ENCODE measurements around the gene MYO16.

The MYO16 gene

DNA sequence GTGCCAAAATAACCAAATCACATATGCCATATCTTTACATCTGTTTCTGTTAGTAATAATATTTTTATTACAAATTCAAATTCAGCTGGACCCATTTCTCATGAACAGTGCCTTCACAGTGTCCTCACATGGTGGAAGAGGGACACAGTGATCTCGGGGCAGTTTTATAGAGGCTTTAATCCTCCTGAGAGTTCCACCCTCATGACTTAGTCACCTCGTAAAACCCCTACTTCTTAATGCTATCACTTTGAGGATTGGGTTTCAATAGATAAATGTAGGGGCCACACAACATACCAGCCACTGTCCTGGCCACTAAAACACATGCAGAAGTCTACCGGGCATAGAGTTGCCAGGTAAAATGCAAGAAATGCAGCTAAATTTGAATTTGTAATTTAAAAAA lies 201.5 kb downstream of the MYO16 start:
- TF ChIP-seq, protein P1, sequence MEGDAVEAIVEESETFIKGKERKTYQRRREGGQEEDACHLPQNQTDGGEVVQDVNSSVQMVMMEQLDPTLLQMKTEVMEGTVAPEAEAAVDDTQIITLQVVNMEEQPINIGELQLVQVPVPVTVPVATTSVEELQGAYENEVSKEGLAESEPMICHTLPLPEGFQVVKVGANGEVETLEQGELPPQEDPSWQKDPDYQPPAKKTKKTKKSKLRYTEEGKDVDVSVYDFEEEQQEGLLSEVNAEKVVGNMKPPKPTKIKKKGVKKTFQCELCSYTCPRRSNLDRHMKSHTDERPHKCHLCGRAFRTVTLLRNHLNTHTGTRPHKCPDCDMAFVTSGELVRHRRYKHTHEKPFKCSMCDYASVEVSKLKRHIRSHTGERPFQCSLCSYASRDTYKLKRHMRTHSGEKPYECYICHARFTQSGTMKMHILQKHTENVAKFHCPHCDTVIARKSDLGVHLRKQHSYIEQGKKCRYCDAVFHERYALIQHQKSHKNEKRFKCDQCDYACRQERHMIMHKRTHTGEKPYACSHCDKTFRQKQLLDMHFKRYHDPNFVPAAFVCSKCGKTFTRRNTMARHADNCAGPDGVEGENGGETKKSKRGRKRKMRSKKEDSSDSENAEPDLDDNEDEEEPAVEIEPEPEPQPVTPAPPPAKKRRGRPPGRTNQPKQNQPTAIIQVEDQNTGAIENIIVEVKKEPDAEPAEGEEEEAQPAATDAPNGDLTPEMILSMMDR (conservative IDR thresholded peaks at IDR 0.05; ENCODE audit: low read depth, low read length), result no peak
- DNase-seq (ENCODE audit: low read depth), result no peak
- no peak overlapping the region for H3K4me3 ChIP-seq (ENCODE audit: low read depth, low read length)

DNA sequence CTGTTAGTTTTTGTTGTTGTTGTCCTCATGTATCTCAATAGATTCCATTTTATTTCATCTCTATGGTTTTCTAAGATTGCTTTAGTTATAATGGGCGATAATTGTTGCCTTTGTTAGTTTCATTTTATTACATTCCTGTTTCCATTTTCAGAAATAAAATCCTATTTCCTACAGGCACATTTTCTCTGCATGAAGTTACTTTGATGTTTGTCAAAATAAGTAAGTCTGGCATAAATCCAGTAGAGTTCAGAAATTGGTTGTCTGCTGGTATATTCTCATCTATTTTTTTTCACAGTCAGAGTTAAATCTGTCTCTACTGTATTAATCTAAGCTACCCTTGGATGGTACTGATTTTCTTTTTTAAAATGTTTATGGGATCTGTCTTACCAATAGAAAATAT lies 204.1 kb downstream of the MYO16 start:
- DNase-seq (ENCODE audit: low read depth), result peak; percentile 19
- TF ChIP-seq, protein P1 (conservative IDR thresholded peaks at IDR 0.05; ENCODE audit: low read depth, low read length), result no peak

DNA sequence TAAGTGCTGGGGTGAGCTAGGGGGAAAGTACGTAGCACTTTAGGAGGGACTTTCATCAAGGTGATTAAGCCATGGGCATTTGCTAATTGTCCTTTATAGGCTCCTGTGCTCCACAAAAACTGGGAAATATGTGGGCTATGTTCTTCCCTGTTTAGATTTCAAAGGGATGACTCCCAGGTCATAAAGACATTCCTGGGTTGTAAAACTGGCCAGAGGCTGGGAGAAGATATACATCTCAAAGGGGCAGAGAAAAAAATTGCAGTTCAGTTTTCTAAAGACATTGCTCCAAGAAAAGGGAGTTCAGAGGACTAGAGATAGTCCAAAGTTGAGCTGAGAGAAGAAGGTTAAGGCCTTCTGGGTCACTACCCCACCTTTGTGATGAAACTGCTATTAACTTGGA lies 204.8 kb downstream of the MYO16 start:
- H3K4me3 ChIP-seq (ENCODE audit: low read depth, low read length), result no peak overlapping the region
- DNase-seq (ENCODE audit: low read depth), result no peak
- TF ChIP-seq, protein P1 (conservative IDR thresholded peaks at IDR 0.05; ENCODE audit: low read depth, low read length), result no peak

More for the DNA sequence above, 204.1 kb downstream of the MYO16 start:
- H3K4me3 ChIP-seq (ENCODE audit: low read depth, low read length), result peak overlapping the region; percentile 6

DNA sequence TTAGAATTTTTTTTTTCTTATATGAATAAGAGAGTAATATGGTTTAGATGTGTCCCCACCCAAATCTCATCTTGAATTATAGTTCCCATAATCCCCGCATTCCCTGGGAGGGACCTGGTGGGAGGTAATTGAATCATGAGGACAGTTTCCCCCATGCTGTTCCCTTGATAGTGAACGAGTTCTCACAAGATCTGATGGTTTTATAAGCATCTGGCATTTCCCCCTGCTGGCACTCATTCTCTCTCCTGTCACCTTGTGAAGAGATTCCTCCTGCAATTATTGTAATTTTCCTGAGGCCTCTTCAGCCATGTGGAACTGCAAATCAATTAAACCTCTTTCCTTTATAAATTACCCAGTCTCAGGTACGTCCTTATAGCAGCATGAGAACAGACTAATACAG lies 205.7 kb downstream of the MYO16 start:
- H3K4me3 ChIP-seq (ENCODE audit: low read depth, low read length), result no peak overlapping the region
- no peak for DNase-seq (ENCODE audit: low read depth)
- TF ChIP-seq, protein P1 (conservative IDR thresholded peaks at IDR 0.05; ENCODE audit: low read depth, low read length), result no peak

DNA sequence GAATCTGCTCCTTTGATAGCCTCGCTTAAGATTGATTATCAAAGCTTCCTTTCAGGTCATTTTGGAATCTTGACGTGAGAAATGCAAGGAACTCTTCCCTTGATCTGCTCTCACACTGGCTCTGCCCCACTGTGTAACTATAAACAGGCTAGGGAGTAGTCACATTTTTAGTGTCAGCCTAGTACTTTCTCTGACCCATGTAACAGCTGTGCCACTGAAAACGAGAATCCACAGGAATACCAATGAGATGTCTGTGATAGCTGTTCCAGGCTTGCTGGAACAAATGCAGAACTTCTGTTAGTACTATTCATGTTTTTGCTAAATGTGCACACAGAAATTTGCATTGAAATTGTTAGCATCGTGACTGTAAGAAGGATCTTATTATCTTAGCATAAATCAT lies 221.3 kb downstream of the MYO16 start:
- TF ChIP-seq, protein P1 (conservative IDR thresholded peaks at IDR 0.05; ENCODE audit: low read depth, low read length), result no peak
- no peak overlapping the region for H3K4me3 ChIP-seq (ENCODE audit: low read depth, low read length)
- DNase-seq (ENCODE audit: low read depth), result no peak

DNA sequence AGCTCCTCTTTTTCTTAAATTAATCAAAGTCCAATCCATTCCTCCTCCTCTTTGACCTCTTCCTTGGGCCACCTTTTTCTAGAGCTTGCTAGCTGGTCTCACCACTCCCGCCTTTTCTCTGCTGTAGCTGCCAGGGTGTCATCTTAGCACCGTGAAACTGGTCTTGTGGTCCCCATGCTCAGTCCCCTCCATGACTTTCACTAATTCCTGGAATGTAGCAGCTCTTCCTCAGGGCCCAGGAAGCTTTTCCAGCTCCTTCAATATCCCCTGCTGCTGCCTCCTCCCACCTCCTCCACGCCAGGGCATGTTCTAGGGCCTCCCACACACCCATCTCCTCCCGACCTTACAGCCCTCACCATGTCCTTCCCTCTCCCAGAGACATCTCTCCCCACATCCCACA lies 222.2 kb downstream of the MYO16 start:
- H3K4me3 ChIP-seq (ENCODE audit: low read depth, low read length), result no peak overlapping the region
- no peak for DNase-seq (ENCODE audit: low read depth)
- TF ChIP-seq, protein P1 (conservative IDR thresholded peaks at IDR 0.05; ENCODE audit: low read depth, low read length), result no peak

DNA sequence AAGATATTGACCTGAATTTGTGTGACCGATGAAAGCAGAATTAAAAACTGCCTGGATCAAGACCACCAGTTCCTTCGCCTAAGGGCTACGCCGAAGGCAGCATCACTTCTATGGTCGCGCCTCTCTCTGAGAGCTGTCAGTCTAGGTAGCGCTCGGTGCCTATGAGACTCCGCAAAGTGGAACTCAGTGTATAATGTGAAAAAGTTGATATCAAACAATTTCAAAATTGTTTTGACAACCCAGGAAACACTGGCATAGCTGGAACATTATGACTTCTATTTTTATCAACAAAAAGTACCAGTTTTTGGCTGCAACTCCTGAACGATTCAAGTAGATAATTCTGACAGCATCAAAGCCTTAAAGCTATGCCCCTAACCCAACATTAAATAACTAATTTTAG lies 223.6 kb downstream of the MYO16 start:
- no peak for DNase-seq (ENCODE audit: low read depth)
- H3K4me3 ChIP-seq (ENCODE audit: low read depth, low read length), result no peak overlapping the region
- TF ChIP-seq, protein P1 (conservative IDR thresholded peaks at IDR 0.05; ENCODE audit: low read depth, low read length), result no peak
